ENCODE data around the gene PRPSAP2.
A peak's percentile ranks its signal among the peaks of the same experiment; 100 is the strongest.
"Not testable (repeated sequence)": the region's sequence is repeated elsewhere in the genome, so short reads cannot be mapped to it uniquely, and the experiment has no call there.

The PRPSAP2 gene

GRCh38 chr17:18858567-18859245 is 775 bp downstream of the PRPSAP2 start:
- no peaks in the 10 kb centered on the region for H3K36me3 ChIP-seq (ENCODE audit: control insufficient read depth, insufficient read depth, low read length)
- no peaks in the 10 kb centered on the region for H3K4me1 ChIP-seq (ENCODE audit: control insufficient read depth, insufficient read depth, low read length)
- no peaks in the 10 kb centered on the region for H3K9me3 ChIP-seq (ENCODE audit: control insufficient read depth, insufficient read depth, low read length)
- H3K9ac ChIP-seq (ENCODE audit: low read depth, low read length): peak overlapping the region; percentile 88
- no peaks in the 10 kb centered on the region for H3K27me3 ChIP-seq (ENCODE audit: control insufficient read depth, insufficient read depth, low read length)
- H3K4me3 ChIP-seq (ENCODE audit: low read depth, low read length): peak overlapping the region; percentile 83

- Histone ChIP-seq H3K9me3 (ENCODE audit: control insufficient read depth, insufficient read depth, low read length) (no peaks in the 10 kb centered on the region), H3K27me3 (ENCODE audit: control insufficient read depth, insufficient read depth, low read length) (no peaks in the 10 kb centered on the region), H3K9ac (ENCODE audit: low read depth, low read length) (peak overlapping the region; percentile 88), H3K4me3 (ENCODE audit: low read depth, low read length) (peak overlapping the region; percentile 83), H3K4me1 (ENCODE audit: control insufficient read depth, insufficient read depth, low read length) (no peaks in the 10 kb centered on the region), H3K36me3 (ENCODE audit: control insufficient read depth, insufficient read depth, low read length) (no peaks in the 10 kb centered on the region)
Observed at GRCh38 chr17:18859256-18859655, 1.3 kb downstream of the PRPSAP2 start.

GRCh38 chr17:18860161-18860972 is 2.4 kb downstream of the PRPSAP2 start:
- Histone ChIP-seq H3K9me3 (ENCODE audit: control insufficient read depth, insufficient read depth, low read length) (no peaks in the 10 kb centered on the region), H3K27me3 (ENCODE audit: control insufficient read depth, insufficient read depth, low read length) (no peaks in the 10 kb centered on the region), H3K4me3 (ENCODE audit: low read depth, low read length) (no peak overlapping the region), H3K9ac (ENCODE audit: low read depth, low read length) (no peak overlapping the region), H3K4me1 (ENCODE audit: control insufficient read depth, insufficient read depth, low read length) (no peaks in the 10 kb centered on the region), H3K36me3 (ENCODE audit: control insufficient read depth, insufficient read depth, low read length) (no peaks in the 10 kb centered on the region)

- Histone ChIP-seq H3K9me3 (ENCODE audit: control insufficient read depth, insufficient read depth, low read length) (no peaks in the 10 kb centered on the region), H3K4me1 (ENCODE audit: control insufficient read depth, insufficient read depth, low read length) (no peaks in the 10 kb centered on the region), H3K4me3 (ENCODE audit: low read depth, low read length) (no peak overlapping the region), H3K27me3 (ENCODE audit: control insufficient read depth, insufficient read depth, low read length) (no peaks in the 10 kb centered on the region), H3K36me3 (ENCODE audit: control insufficient read depth, insufficient read depth, low read length) (peaks cover 4% of the 10 kb centered on the region), H3K9ac (ENCODE audit: low read depth, low read length) (no peak overlapping the region)
Observed at GRCh38 chr17:18862011-18862410, 4.1 kb downstream of the PRPSAP2 start.

- H3K9me3 ChIP-seq (ENCODE audit: control insufficient read depth, insufficient read depth, low read length); H3K4me3 ChIP-seq (ENCODE audit: low read depth, low read length); H3K4me1 ChIP-seq (ENCODE audit: control insufficient read depth, insufficient read depth, low read length); H3K9ac ChIP-seq (ENCODE audit: low read depth, low read length); H3K27me3 ChIP-seq (ENCODE audit: control insufficient read depth, insufficient read depth, low read length): not testable (repeated sequence)
- peaks cover 13% of the 10 kb centered on the region for H3K36me3 ChIP-seq (ENCODE audit: control insufficient read depth, insufficient read depth, low read length)
Observed at GRCh38 chr17:18864996-18865395, 7.1 kb downstream of the PRPSAP2 start.

GRCh38 chr17:18866866-18867813 is 9.2 kb downstream of the PRPSAP2 start:
- no peak overlapping the region for H3K9ac ChIP-seq (ENCODE audit: low read depth, low read length)
- H3K9me3 ChIP-seq (ENCODE audit: control insufficient read depth, insufficient read depth, low read length): no peaks in the 10 kb centered on the region
- H3K27me3 ChIP-seq (ENCODE audit: control insufficient read depth, insufficient read depth, low read length): no peaks in the 10 kb centered on the region
- H3K4me3 ChIP-seq (ENCODE audit: low read depth, low read length): no peak overlapping the region
- H3K36me3 ChIP-seq (ENCODE audit: control insufficient read depth, insufficient read depth, low read length): peaks cover 16% of the 10 kb centered on the region
- H3K4me1 ChIP-seq (ENCODE audit: control insufficient read depth, insufficient read depth, low read length): no peaks in the 10 kb centered on the region

GRCh38 chr17:18877104-18877645 is 19.2 kb downstream of the PRPSAP2 start:
- Histone ChIP-seq H3K9ac (ENCODE audit: low read depth, low read length) (no peak overlapping the region), H3K36me3 (ENCODE audit: control insufficient read depth, insufficient read depth, low read length) (peaks cover 28% of the 10 kb centered on the region), H3K27me3 (ENCODE audit: control insufficient read depth, insufficient read depth, low read length) (no peaks in the 10 kb centered on the region), H3K4me1 (ENCODE audit: control insufficient read depth, insufficient read depth, low read length) (no peaks in the 10 kb centered on the region), H3K9me3 (ENCODE audit: control insufficient read depth, insufficient read depth, low read length) (no peaks in the 10 kb centered on the region), H3K4me3 (ENCODE audit: low read depth, low read length) (no peak overlapping the region)

GRCh38 chr17:18888766-18889290 is 30.9 kb downstream of the PRPSAP2 start:
- Histone ChIP-seq H3K9me3 (ENCODE audit: control insufficient read depth, insufficient read depth, low read length) (no peaks in the 10 kb centered on the region), H3K36me3 (ENCODE audit: control insufficient read depth, insufficient read depth, low read length) (peaks cover 12% of the 10 kb centered on the region), H3K9ac (ENCODE audit: low read depth, low read length) (no peak overlapping the region), H3K4me1 (ENCODE audit: control insufficient read depth, insufficient read depth, low read length) (no peaks in the 10 kb centered on the region), H3K27me3 (ENCODE audit: control insufficient read depth, insufficient read depth, low read length) (no peaks in the 10 kb centered on the region), H3K4me3 (ENCODE audit: low read depth, low read length) (no peak overlapping the region)

GRCh38 chr17:18889658-18890057 is 31.7 kb downstream of the PRPSAP2 start:
- H3K4me3 ChIP-seq (ENCODE audit: low read depth, low read length): no peak overlapping the region
- no peaks in the 10 kb centered on the region for H3K27me3 ChIP-seq (ENCODE audit: control insufficient read depth, insufficient read depth, low read length)
- no peaks in the 10 kb centered on the region for H3K9me3 ChIP-seq (ENCODE audit: control insufficient read depth, insufficient read depth, low read length)
- no peak overlapping the region for H3K9ac ChIP-seq (ENCODE audit: low read depth, low read length)
- no peaks in the 10 kb centered on the region for H3K4me1 ChIP-seq (ENCODE audit: control insufficient read depth, insufficient read depth, low read length)
- peaks cover 9% of the 10 kb centered on the region for H3K36me3 ChIP-seq (ENCODE audit: control insufficient read depth, insufficient read depth, low read length)

GRCh38 chr17:18891541-18891940 is 33.6 kb downstream of the PRPSAP2 start:
- Histone ChIP-seq H3K36me3 (ENCODE audit: control insufficient read depth, insufficient read depth, low read length) (peaks cover 6% of the 10 kb centered on the region), H3K9ac (ENCODE audit: low read depth, low read length) (no peak overlapping the region), H3K9me3 (ENCODE audit: control insufficient read depth, insufficient read depth, low read length) (no peaks in the 10 kb centered on the region)

GRCh38 chr17:18896146-18896545 is 38.2 kb downstream of the PRPSAP2 start:
- Histone ChIP-seq H3K4me1 (ENCODE audit: control insufficient read depth, insufficient read depth, low read length) (no peaks in the 10 kb centered on the region), H3K9me3 (ENCODE audit: control insufficient read depth, insufficient read depth, low read length) (no peaks in the 10 kb centered on the region), H3K36me3 (ENCODE audit: control insufficient read depth, insufficient read depth, low read length) (peaks cover 6% of the 10 kb centered on the region), H3K4me3 (ENCODE audit: low read depth, low read length) (no peak overlapping the region), H3K9ac (ENCODE audit: low read depth, low read length) (no peak overlapping the region), H3K27me3 (ENCODE audit: control insufficient read depth, insufficient read depth, low read length) (no peaks in the 10 kb centered on the region)

More at GRCh38 chr17:18891541-18891940, 33.6 kb downstream of the PRPSAP2 start:
- H3K4me1 ChIP-seq (ENCODE audit: control insufficient read depth, insufficient read depth, low read length): no peaks in the 10 kb centered on the region
- no peak overlapping the region for H3K4me3 ChIP-seq (ENCODE audit: low read depth, low read length)
- H3K27me3 ChIP-seq (ENCODE audit: control insufficient read depth, insufficient read depth, low read length): no peaks in the 10 kb centered on the region

Data from iPS-15b (cell line).